Naive thymus-derived CD4-positive, alpha-beta T cell (primary cell): ENCODE results near the gene SLC13A3. TPM values are rescaled to one million over a fixed set of nuclear protein-coding genes. Genes with fewer than 3 reads are reported as not detected.

Source experiments
- ATAC-seq: fragments of 150-1000 bp; cut with Tn5 transposase; 2 replicates; pipeline ENCODE4 v1.10.0; 2021; ENCODE audit warnings: mild to moderate bottlenecking, moderate library complexity
- CTCF ChIA-PET: fragments of 350-600 bp; sonication (Branson Sonifier 250); formaldehyde crosslinking; loops from one replicate; lab custom pipeline; 2021; ENCODE audit warnings: antibody characterized with exemption; lab: Charles Lee
- POLR2A ChIA-PET: fragments of 350-600 bp; sonication (Branson Sonifier 250); formaldehyde crosslinking; loops from one replicate; lab custom pipeline; 2021; ENCODE audit warnings: antibody characterized with exemption, inconsistent platforms; lab: Charles Lee
- DNase-seq, 9 donors: peaks; one replicate each; pipeline versions ENCODE4 v3.0.0 to v3.0.0-alpha.2; 2020 to 2022; ENCODE audit warnings: mixed read lengths in 1 of 9
- H3K27ac ChIP-seq: one replicate; pipeline ENCODE4 v1.7.0; 2013; ENCODE audit warnings: mild to moderate bottlenecking, low read depth, low read length, moderate library complexity
- H3K27me3 ChIP-seq, 2 donors: one replicate each; pipeline ENCODE4 v1.7.0; 2013; ENCODE audit warnings: low read length in 2 of 2, mild to moderate bottlenecking in 2 of 2, moderate library complexity in 2 of 2; ENCODE audit not compliant: control insufficient read depth in 2 of 2, insufficient read depth in 2 of 2
- H3K36me3 ChIP-seq, 3 experiments: 1 replicate in 2 of 3; 2 replicates in 1 of 3; pipeline ENCODE4 v1.7.0; 2013; ENCODE audit warnings: low read length in 3 of 3, mild to moderate bottlenecking in 3 of 3, moderate library complexity in 1 of 3; ENCODE audit not compliant: insufficient read depth in 3 of 3, control insufficient read depth in 2 of 3
- H3K4me1 ChIP-seq, 2 donors: one replicate each; pipeline ENCODE4 v1.7.0; 2013; ENCODE audit warnings: low read length in 2 of 2, mild to moderate bottlenecking in 2 of 2, moderate library complexity in 1 of 2; ENCODE audit not compliant: control insufficient read depth in 2 of 2, insufficient read depth in 2 of 2
- H3K4me3 ChIP-seq: 2 replicates; pipeline ENCODE4 v1.7.0; 2013; ENCODE audit warnings: mild to moderate bottlenecking, low read length
- H3K9me3 ChIP-seq, 3 experiments: 1 replicate in 2 of 3; 2 replicates in 1 of 3; pipeline ENCODE4 v1.7.0; 2013; ENCODE audit warnings: low read length in 3 of 3; ENCODE audit not compliant: control insufficient read depth in 2 of 3
- H3K27ac Mint-ChIP-seq, 9 donors: one replicate each; pipeline ENCODE4 v1.8.0; 2020 to 2022; ENCODE audit warnings: mixed read lengths in 9 of 9, mild to moderate bottlenecking in 8 of 9, moderate library complexity in 5 of 9, inconsistent platforms in 2 of 9
- H3K27me3 Mint-ChIP-seq, 5 donors: one replicate each; pipeline ENCODE4 v1.8.0; 2021 to 2022; ENCODE audit warnings: mixed read lengths in 5 of 5, mild to moderate bottlenecking in 1 of 5
- H3K36me3 Mint-ChIP-seq, 5 donors: one replicate each; pipeline ENCODE4 v1.8.0; 2020 to 2022; ENCODE audit warnings: mixed read lengths in 5 of 5, mild to moderate bottlenecking in 3 of 5, inconsistent platforms in 1 of 5
- H3K4me1 Mint-ChIP-seq, 7 donors: one replicate each; pipeline ENCODE4 v1.8.0; 2020 to 2022; ENCODE audit warnings: mixed read lengths in 7 of 7, mild to moderate bottlenecking in 3 of 7, inconsistent platforms in 1 of 7
- H3K4me3 Mint-ChIP-seq, 10 donors: one replicate each; pipeline ENCODE4 v1.8.0; 2020 to 2022; ENCODE audit warnings: mild to moderate bottlenecking in 10 of 10, mixed read lengths in 10 of 10, moderate library complexity in 6 of 10, inconsistent platforms in 2 of 10
- H3K9me3 Mint-ChIP-seq, 11 donors: one replicate each; pipeline ENCODE4 v1.8.0; 2020 to 2022; ENCODE audit warnings: mixed read lengths in 11 of 11, mild to moderate bottlenecking in 4 of 11, inconsistent platforms in 1 of 11, moderate library complexity in 1 of 11
- intact Hi-C, 2 donors: fragments of 100-400 bp; cut with micrococcal nuclease; formaldehyde crosslinking; loops; one replicate each; pipeline ENCODE4 v1.15.1; 2023
- polyA plus RNA-seq, 2 donors: library from polyadenylated mRNA; unstranded; fragments of 300-500 nt; fragmentation: Illumina TruSeq; gene quantifications; one replicate each; pipeline ENCODE4 v1.2.3, GENCODE V29; 2021
- total RNA-seq, 6 experiments: library from RNA in 5 of 6; stranded (reverse) in 5 of 6; gene quantifications; 1 replicate in 5 of 6; 2 replicates in 1 of 6; pipeline ENCODE4 v1.2.3 and lab custom pipeline; 2021 to 2026

Gene SLC13A3
- total and polyA plus RNA-seq, 7 experiments from 2014 or later: 0.16 to 0.41 (median 0.30) TPM; not detected in 3

DNA sequence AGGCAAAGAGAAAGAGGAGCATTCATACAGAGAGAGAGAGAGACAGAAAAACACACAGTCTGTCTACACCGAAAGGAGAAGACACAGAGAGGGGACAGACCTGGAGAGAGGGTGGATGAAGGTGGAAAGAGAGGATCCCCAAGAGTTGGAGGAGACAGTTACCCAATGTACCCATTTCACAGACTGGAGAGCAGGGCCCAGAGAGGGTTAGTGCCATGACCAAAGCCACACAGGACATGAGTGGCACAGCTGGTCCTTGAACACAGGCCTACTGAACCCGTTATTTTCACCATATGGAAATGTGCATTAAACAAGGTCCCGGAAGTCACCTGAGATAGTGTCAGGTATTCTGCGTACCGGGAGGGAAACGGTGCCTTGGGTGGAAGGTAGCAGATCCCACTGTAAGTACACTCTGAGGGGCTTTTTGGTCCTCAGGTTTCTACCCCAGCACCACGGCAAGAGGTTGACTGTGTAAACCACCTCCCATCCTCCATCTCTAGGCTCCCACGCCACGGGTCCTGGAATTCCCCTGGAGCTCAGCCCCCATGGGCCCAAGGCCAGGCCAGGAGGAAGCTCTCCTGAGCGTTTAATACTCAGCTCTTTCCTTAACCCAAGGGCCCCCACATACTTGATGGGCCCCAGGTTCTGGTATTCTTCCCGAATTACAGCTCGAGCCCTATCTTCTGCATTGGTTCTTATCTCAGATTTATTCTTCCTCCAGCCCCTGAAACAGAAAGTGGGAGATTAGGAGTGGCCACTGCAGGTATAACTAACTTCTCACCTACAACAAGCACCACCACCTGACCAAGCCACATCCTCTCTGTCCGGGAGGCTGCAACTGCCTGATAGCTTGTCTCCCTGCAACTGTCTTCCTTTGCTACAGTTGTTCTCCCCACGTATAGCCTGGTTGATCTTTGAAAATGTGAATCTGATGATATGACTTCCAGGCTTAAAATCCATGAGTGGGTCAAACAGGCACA lies 62.4 kb downstream of the SLC13A3 start:
- Histone ChIP-seq H3K9me3 (no peaks in the 10 kb centered on the region), H3K36me3 (no peaks in the 10 kb centered on the region), H3K27ac (no peak overlapping the region), H3K4me3 (no peak overlapping the region), H3K27me3 (no peaks in the 10 kb centered on the region), H3K4me1 (no peaks in the 10 kb centered on the region)
- no peak for DNase-seq
- Mint-ChIP-seq H3K9me3 (peaks cover 0 to 2% (median 0%) of the 10 kb centered on the region in 11 donors), H3K27ac (no peak overlapping the region), H3K36me3 (no peaks in the 10 kb centered on the region), H3K27me3 (peaks cover 0 to 7% (median 5%) of the 10 kb centered on the region in 5 donors), H3K4me1 (peaks cover 0 to 8% (median 0%) of the 10 kb centered on the region in 7 donors), H3K4me3 (peak overlapping the region in 1 of 10 donors; percentile 22)
- ChIA-PET CTCF (no interaction called here), POLR2A (no interaction called here)
- intact Hi-C loops: no loop called here
- no peak for ATAC-seq

- Histone ChIP-seq H3K9me3 (no peaks in the 10 kb centered on the region), H3K27me3 (no peaks in the 10 kb centered on the region), H3K36me3 (no peaks in the 10 kb centered on the region), H3K4me3 (no peak overlapping the region), H3K27ac (no peak overlapping the region), H3K4me1 (no peaks in the 10 kb centered on the region)
- H3K9me3 Mint-ChIP-seq: peaks cover 0 to 2% (median 0%) of the 10 kb centered on the region in 11 donors
- DNase-seq (no peak), ATAC-seq (no peak)
- H3K27ac Mint-ChIP-seq: no peak overlapping the region
- CTCF ChIA-PET: no interaction called here
- H3K4me3 Mint-ChIP-seq: no peak overlapping the region
- intact Hi-C loops: no loop called here
- H3K36me3 Mint-ChIP-seq: no peaks in the 10 kb centered on the region
- peaks cover 0 to 8% (median 0%) of the 10 kb centered on the region in 7 donors for H3K4me1 Mint-ChIP-seq
- peaks cover 0 to 12% (median 5%) of the 10 kb centered on the region in 5 donors for H3K27me3 Mint-ChIP-seq
- POLR2A ChIA-PET: no interaction called here
Measured at GRCh38 chr20:46587986-46588385, 63.3 kb downstream of the SLC13A3 start.

DNA sequence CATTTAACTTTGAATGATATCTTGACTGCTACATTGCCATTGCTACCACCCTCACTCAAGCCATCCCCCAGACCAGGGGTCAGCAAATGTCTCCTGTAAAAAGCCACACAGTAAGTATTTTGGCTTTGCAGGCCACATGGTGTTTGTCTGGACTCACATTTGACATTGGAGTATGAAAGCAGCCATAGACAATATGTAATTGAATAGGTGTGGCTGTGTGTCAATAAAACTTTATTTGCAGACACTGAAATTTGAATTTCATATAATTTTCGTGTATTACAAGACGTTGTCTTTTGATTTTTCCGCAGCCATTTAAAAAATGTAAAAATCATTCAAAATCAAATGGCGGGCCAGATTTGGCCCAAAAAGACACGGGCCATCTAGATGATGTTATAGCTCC lies 64.5 kb downstream of the SLC13A3 start:
- no peaks in the 10 kb centered on the region for H3K27me3 ChIP-seq
- peaks cover 0 to 12% (median under 1%) of the 10 kb centered on the region in 5 donors for H3K27me3 Mint-ChIP-seq
- H3K4me3 ChIP-seq: no peak overlapping the region
- intact Hi-C loops: no loop called here
- H3K4me1 ChIP-seq: no peaks in the 10 kb centered on the region
- POLR2A ChIA-PET: no interaction called here
- no peak for ATAC-seq
- peaks cover 0 to 8% (median 0%) of the 10 kb centered on the region in 7 donors for H3K4me1 Mint-ChIP-seq
- H3K4me3 Mint-ChIP-seq: no peak overlapping the region
- no peaks in the 10 kb centered on the region for H3K9me3 ChIP-seq
- no peaks in the 10 kb centered on the region for H3K36me3 ChIP-seq
- H3K9me3 Mint-ChIP-seq: peaks cover 0 to 2% (median 0%) of the 10 kb centered on the region in 11 donors
- no peak overlapping the region for H3K27ac ChIP-seq
- no peak for DNase-seq
- CTCF ChIA-PET: no interaction called here
- H3K36me3 Mint-ChIP-seq: no peaks in the 10 kb centered on the region
- H3K27ac Mint-ChIP-seq: no peak overlapping the region

DNA sequence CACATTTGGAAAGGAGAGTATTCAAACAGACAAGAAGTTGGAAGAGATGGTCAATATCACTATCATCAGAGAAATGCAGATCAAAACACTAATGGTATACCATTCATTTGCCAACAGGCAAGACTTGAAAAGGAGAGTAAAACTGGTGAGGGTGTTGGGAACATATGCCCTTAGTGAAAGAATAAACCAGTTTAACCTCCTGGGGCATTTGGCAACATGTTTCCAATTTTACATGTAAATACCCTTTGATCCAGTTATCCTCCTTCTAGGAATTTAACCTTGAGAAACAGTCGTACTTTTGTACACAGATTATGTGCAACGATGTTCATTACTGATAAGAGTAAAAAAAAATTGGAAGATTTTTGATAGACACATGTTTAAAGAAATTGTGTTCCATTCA lies 66.8 kb downstream of the SLC13A3 start:
- Mint-ChIP-seq H3K27ac (no peak overlapping the region), H3K4me3 (no peak overlapping the region), H3K4me1 (peaks cover 0 to 7% (median 0%) of the 10 kb centered on the region in 7 donors), H3K27me3 (peaks cover 0 to 21% (median 5%) of the 10 kb centered on the region in 5 donors), H3K36me3 (peaks cover 0 to 3% (median 0%) of the 10 kb centered on the region in 5 donors), H3K9me3 (peaks cover 0 to 2% (median 0%) of the 10 kb centered on the region in 11 donors)
- DNase-seq: no peak
- H3K4me3 ChIP-seq: no peak overlapping the region
- H3K36me3 ChIP-seq: no peaks in the 10 kb centered on the region
- H3K9me3 ChIP-seq: no peaks in the 10 kb centered on the region
- no peaks in the 10 kb centered on the region for H3K4me1 ChIP-seq
- POLR2A ChIA-PET: no interaction called here
- CTCF ChIA-PET: no interaction called here
- no peaks in the 10 kb centered on the region for H3K27me3 ChIP-seq
- no peak for ATAC-seq
- intact Hi-C loops: no loop called here
- H3K27ac ChIP-seq: no peak overlapping the region

- POLR2A ChIA-PET: no interaction called here
- Histone ChIP-seq H3K9me3 (no peaks in the 10 kb centered on the region), H3K4me1 (no peaks in the 10 kb centered on the region), H3K4me3 (no peak overlapping the region), H3K27me3 (no peaks in the 10 kb centered on the region), H3K36me3 (no peaks in the 10 kb centered on the region), H3K27ac (no peak overlapping the region)
- Mint-ChIP-seq H3K9me3 (no peaks in the 10 kb centered on the region), H3K27ac (no peak overlapping the region), H3K27me3 (peaks cover 0 to 22% (median 5%) of the 10 kb centered on the region in 5 donors), H3K36me3 (peaks cover 0 to 3% (median 0%) of the 10 kb centered on the region in 5 donors), H3K4me3 (no peak overlapping the region), H3K4me1 (no peaks in the 10 kb centered on the region)
- ATAC-seq: no peak
- intact Hi-C loops: no loop called here
- CTCF ChIA-PET: no interaction called here
- DNase-seq: no peak
Measured at GRCh38 chr20:46583411-46584214, 67.6 kb downstream of the SLC13A3 start.

DNA sequence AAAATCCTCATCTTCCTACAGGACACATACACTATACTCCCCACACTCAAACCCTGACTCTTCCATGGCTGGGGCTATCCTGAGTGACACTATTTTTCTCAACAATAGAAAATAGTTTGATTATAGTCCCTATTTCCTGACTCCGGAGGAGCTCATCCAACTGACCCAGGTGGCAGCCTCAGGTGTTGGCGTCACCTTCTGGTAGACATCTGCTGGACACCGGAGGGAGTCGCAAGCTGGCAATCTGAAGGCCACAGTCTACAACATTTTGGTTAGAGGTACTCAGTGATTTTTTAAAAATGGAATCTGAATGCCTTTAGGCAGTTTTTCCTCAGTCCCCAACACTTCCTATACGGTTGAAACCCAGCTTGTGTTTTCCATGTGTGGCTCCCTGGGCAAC lies 68.6 kb downstream of the SLC13A3 start:
- Histone ChIP-seq H3K9me3 (no peaks in the 10 kb centered on the region), H3K4me3 (no peak overlapping the region), H3K4me1 (no peaks in the 10 kb centered on the region), H3K36me3 (no peaks in the 10 kb centered on the region), H3K27me3 (no peaks in the 10 kb centered on the region), H3K27ac (no peak overlapping the region)
- intact Hi-C loops: no loop called here
- ChIA-PET POLR2A (no interaction called here), CTCF (interaction anchor here (0.6 kb wide), 3 partner anchors 58 to 816 kb away, joined by 3 to 4 read pairs (median 3); no protein-coding TSS in a partner anchor)
- H3K9me3 Mint-ChIP-seq: no peaks in the 10 kb centered on the region
- H3K4me3 Mint-ChIP-seq: no peak overlapping the region
- peaks cover 0 to 3% (median 0%) of the 10 kb centered on the region in 5 donors for H3K36me3 Mint-ChIP-seq
- H3K27ac Mint-ChIP-seq: no peak overlapping the region
- no peak for DNase-seq
- peaks cover 0 to 23% (median 5%) of the 10 kb centered on the region in 5 donors for H3K27me3 Mint-ChIP-seq
- no peak for ATAC-seq
- H3K4me1 Mint-ChIP-seq: no peaks in the 10 kb centered on the region
